SH-SY5Y (cell line): Measurements from ENCODE around the gene HOXB9.

Experiments used
- GATA2 ChIP-seq: IDR thresholded peaks from 2 replicates; pipeline ENCODE4 v1.6.1; 2011; ENCODE audit warnings: mild to moderate bottlenecking, low read depth, low read length
- GATA3 ChIP-seq: IDR thresholded peaks from 2 replicates; pipeline ENCODE4 v1.6.1; 2011; ENCODE audit warnings: low read depth, mild to moderate bottlenecking, low read length, moderate library complexity

DNA sequence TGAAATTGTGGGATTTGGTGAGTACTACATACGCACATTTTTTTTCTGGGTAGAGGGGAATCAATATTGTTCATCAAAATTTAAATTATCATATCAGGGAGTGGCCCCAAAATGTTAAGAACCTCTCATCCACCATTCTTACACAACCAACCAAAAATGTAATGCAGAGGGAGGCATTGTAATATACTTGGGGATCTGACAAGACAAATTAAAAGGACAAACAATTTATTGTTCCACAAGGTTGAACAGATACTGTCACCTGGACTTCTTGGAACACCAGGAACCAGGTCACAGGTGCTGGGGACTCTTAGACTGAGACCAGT, 14.7 kb upstream of the HOXB9 start:
- no peak for TF ChIP-seq GATA3
- no peak for TF ChIP-seq GATA2
